Mesendoderm (in vitro differentiated cells): ENCODE data around the gene FBXL7.

Source experiments
- DNase-seq: peaks from one replicate; pipeline ENCODE4 v3.0.0; 2013
- H2AK5ac ChIP-seq: 2 replicates; pipeline ENCODE4 v1.6.1; 2013; ENCODE audit warnings: low read length, inconsistent platforms
- H2BK120ac ChIP-seq: 2 replicates; pipeline ENCODE4 v1.6.1; 2013; ENCODE audit warnings: low read depth, mild to moderate bottlenecking, low read length, moderate library complexity, mixed read lengths
- H2BK15ac ChIP-seq: replicated peaks from 2 replicates; pipeline ENCODE4 v1.6.1; 2013; ENCODE audit warnings: low read depth, mild to moderate bottlenecking, moderate library complexity
- H2BK5ac ChIP-seq: 2 replicates; pipeline ENCODE4 v1.6.1; 2013; ENCODE audit warnings: low read length, inconsistent platforms
- H3K18ac ChIP-seq: 2 replicates; pipeline ENCODE4 v1.6.1; 2013; ENCODE audit warnings: mild to moderate bottlenecking, low read length, mixed read lengths
- H3K23ac ChIP-seq: one replicate; pipeline ENCODE4 v1.6.1; 2013; ENCODE audit warnings: low read length
- H3K27ac ChIP-seq: 2 replicates; pipeline ENCODE4 v1.5.1; 2013; ENCODE audit warnings: low read depth, mild to moderate bottlenecking, inconsistent platforms, low read length, moderate library complexity
- H3K27me3 ChIP-seq: 2 replicates; pipeline ENCODE4 v1.6.1; 2013; ENCODE audit warnings: low read length, control low read depth, mild to moderate bottlenecking, inconsistent platforms; ENCODE audit not compliant: insufficient read depth, poor library complexity
- H3K36me3 ChIP-seq: 2 replicates; pipeline ENCODE4 v1.6.1; 2013; ENCODE audit warnings: low read length, inconsistent platforms; ENCODE audit not compliant: control insufficient read depth, insufficient read depth
- H3K4ac ChIP-seq: one replicate; pipeline ENCODE4 v1.6.1; 2013; ENCODE audit warnings: low read depth, mild to moderate bottlenecking, low read length, moderate library complexity
- H3K4me1 ChIP-seq: 2 replicates; pipeline ENCODE4 v1.6.1; 2013; ENCODE audit warnings: low read depth, low read length, inconsistent platforms; ENCODE audit not compliant: control insufficient read depth
- H3K4me2 ChIP-seq: 2 replicates; pipeline ENCODE4 v1.6.1; 2013; ENCODE audit warnings: low read length
- H3K4me3 ChIP-seq: 2 replicates; pipeline ENCODE4 v1.5.1; 2013; ENCODE audit warnings: mild to moderate bottlenecking, low read length
- H3K56ac ChIP-seq: one replicate; pipeline ENCODE4 v1.6.1; 2013; ENCODE audit warnings: low read length
- H3K79me1 ChIP-seq: 2 replicates; pipeline ENCODE4 v1.6.1; 2013; ENCODE audit warnings: low read length, inconsistent platforms
- H3K79me2 ChIP-seq: 2 replicates; pipeline ENCODE4 v1.6.1; 2013; ENCODE audit warnings: mild to moderate bottlenecking, low read length; ENCODE audit not compliant: control insufficient read depth, insufficient read depth
- H3K9ac ChIP-seq: 2 replicates; pipeline ENCODE4 v1.6.1; 2013; ENCODE audit warnings: low read length, inconsistent platforms
- H4K5ac ChIP-seq: one replicate; pipeline ENCODE4 v1.6.1; 2013; ENCODE audit warnings: low read length
- H4K8ac ChIP-seq: one replicate; pipeline ENCODE4 v1.6.1; 2013; ENCODE audit warnings: low read depth, mild to moderate bottlenecking, control low read depth, low read length, moderate library complexity
- WGBS: extraction: QIAGEN DNeasy Blood & Tissue Kit; methylation state at CpG from one replicate; pipeline ENCODE4 v1.1.7; 2013; ENCODE audit warnings: low lambda C conversion rate, missing lambda C conversion rate; ENCODE audit not compliant: insufficient coverage; ENCODE audit errors: extremely low coverage; 5-methylcytosine and 5-hydroxymethylcytosine counted together

FBXL7 gene

DNA sequence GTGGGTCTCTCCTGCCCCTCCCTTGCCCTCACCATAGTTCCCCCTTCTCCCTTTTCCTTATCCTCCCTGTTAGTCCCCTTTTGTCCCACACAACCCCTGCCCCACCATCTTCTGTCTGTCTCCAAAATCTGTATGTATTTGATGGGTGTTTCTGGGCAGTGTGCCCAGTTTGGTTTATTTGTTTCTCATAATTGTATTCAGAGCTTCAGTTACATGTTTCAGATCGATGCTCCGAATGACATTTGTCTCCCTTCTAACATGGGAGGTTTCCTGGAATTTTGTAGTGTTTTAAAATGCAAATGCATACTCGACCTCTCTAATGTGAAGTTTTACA is 22.2 kb downstream of the FBXL7 start:
- H3K56ac ChIP-seq = no peak overlapping the region
- H2BK5ac ChIP-seq = no peak overlapping the region
- peaks cover 8% of the 10 kb centered on the region for H3K79me2 ChIP-seq
- H3K27me3 ChIP-seq = no peaks in the 10 kb centered on the region
- H3K23ac ChIP-seq = no peak overlapping the region
- peaks cover 23% of the 10 kb centered on the region for H3K79me1 ChIP-seq
- no peak overlapping the region for H3K4ac ChIP-seq
- no peaks in the 10 kb centered on the region for H3K4me1 ChIP-seq
- H4K5ac ChIP-seq = no peak overlapping the region
- H3K4me2 ChIP-seq = no peak overlapping the region
- H2AK5ac ChIP-seq = no peak overlapping the region
- DNase-seq = no peak
- H3K27ac ChIP-seq = no peak overlapping the region
- H3K36me3 ChIP-seq = no peaks in the 10 kb centered on the region
- H4K8ac ChIP-seq = no peak overlapping the region
- no peak overlapping the region for H2BK15ac ChIP-seq
- H3K18ac ChIP-seq = no peak overlapping the region
- no peak overlapping the region for H2BK120ac ChIP-seq
- WGBS = no CpG with 5 or more reads among the region's 3 CpGs
- no peak overlapping the region for H3K9ac ChIP-seq
- H3K4me3 ChIP-seq = no peak overlapping the region

- H2BK15ac ChIP-seq = no peak overlapping the region
- no peaks in the 10 kb centered on the region for H3K4me1 ChIP-seq
- no peak overlapping the region for H3K4ac ChIP-seq
- no peaks in the 10 kb centered on the region for H3K36me3 ChIP-seq
- H3K27ac ChIP-seq = no peak overlapping the region
- no peak overlapping the region for H3K23ac ChIP-seq
- no peak overlapping the region for H3K4me2 ChIP-seq
- peaks cover 18% of the 10 kb centered on the region for H3K79me1 ChIP-seq
- no peak for DNase-seq
- H3K9ac ChIP-seq = no peak overlapping the region
- no peak overlapping the region for H4K5ac ChIP-seq
- no peak overlapping the region for H3K18ac ChIP-seq
- H3K79me2 ChIP-seq = peaks cover 5% of the 10 kb centered on the region
- no peak overlapping the region for H3K4me3 ChIP-seq
- no peak overlapping the region for H2BK120ac ChIP-seq
- no peak overlapping the region for H2BK5ac ChIP-seq
- no CpG with 5 or more reads among the region's 2 CpGs for whole genome bisulfite sequencing
- H4K8ac ChIP-seq = no peak overlapping the region
- H3K56ac ChIP-seq = no peak overlapping the region
- no peak overlapping the region for H2AK5ac ChIP-seq
- H3K27me3 ChIP-seq = no peaks in the 10 kb centered on the region
Measured at GRCh38 chr5:15524712-15525111, 24.7 kb downstream of the FBXL7 start.

DNA sequence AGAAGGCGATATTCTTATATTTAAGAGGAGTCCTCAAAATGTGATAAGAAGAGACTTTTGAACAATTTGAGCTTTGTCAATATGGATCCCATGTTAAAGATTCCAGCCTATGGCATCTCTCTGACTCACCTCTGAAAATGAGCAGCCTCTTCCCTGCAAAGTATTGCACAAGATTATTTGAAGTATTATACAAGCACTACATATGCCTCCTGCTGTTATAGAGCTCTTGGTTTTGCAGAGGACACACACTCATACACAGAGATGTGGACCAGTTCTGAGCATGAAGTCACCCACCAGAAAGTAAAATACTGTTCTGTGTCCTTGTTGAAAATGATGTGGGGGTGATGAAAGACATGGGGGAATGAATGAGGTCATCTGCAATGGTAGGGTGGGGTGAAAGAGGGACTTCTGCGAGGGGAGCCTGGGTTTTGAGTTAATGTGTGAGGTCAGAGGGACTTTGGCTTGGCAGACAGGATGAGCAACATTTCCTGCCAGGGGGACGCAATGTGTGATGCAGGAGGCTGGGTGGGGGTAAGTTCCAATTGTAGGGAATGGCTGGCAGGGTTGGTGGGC is 25.8 kb downstream of the FBXL7 start:
- H3K4ac ChIP-seq = no peak overlapping the region
- no peak overlapping the region for H3K4me2 ChIP-seq
- H4K8ac ChIP-seq = no peak overlapping the region
- no peak overlapping the region for H3K4me3 ChIP-seq
- H2BK5ac ChIP-seq = no peak overlapping the region
- peaks cover 21% of the 10 kb centered on the region for H3K79me1 ChIP-seq
- no peak overlapping the region for H3K23ac ChIP-seq
- no peaks in the 10 kb centered on the region for H3K4me1 ChIP-seq
- peaks cover 4% of the 10 kb centered on the region for H3K79me2 ChIP-seq
- H4K5ac ChIP-seq = no peak overlapping the region
- H3K18ac ChIP-seq = no peak overlapping the region
- no peaks in the 10 kb centered on the region for H3K27me3 ChIP-seq
- H3K36me3 ChIP-seq = no peaks in the 10 kb centered on the region
- no peak overlapping the region for H2BK15ac ChIP-seq
- no peak overlapping the region for H3K56ac ChIP-seq
- no peak overlapping the region for H2BK120ac ChIP-seq
- H3K27ac ChIP-seq = no peak overlapping the region
- WGBS = no CpG with 5 or more reads among the region's 3 CpGs
- DNase-seq = no peak
- H3K9ac ChIP-seq = no peak overlapping the region
- no peak overlapping the region for H2AK5ac ChIP-seq

DNA sequence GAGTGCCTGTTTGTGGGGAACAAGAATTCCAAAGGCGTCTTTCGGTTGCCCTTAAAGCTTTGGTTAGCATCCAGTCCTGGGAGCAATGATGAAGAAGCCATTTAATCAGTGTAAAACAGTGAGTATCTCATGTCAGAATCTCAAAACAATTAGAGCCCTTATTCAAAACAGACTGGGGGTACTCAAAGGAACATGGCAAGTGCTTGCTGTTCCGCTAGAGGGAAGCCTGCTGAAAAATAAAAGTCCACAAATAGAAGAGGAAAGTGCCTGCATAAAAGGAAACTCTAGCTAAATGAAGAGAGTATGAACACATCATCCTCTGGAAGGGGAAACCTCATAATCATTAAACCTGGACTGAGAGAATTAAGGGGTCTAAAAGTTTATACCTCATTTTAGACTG is 26.4 kb downstream of the FBXL7 start:
- H3K18ac ChIP-seq = no peak overlapping the region
- no peak overlapping the region for H3K27ac ChIP-seq
- no peak overlapping the region for H2BK5ac ChIP-seq
- H4K5ac ChIP-seq = no peak overlapping the region
- H3K36me3 ChIP-seq = no peaks in the 10 kb centered on the region
- no peak overlapping the region for H3K23ac ChIP-seq
- no peak overlapping the region for H2AK5ac ChIP-seq
- H3K79me1 ChIP-seq = peaks cover 18% of the 10 kb centered on the region
- H3K4me2 ChIP-seq = no peak overlapping the region
- H3K4ac ChIP-seq = no peak overlapping the region
- WGBS = no CpG with 5 or more reads among the region's 3 CpGs
- no peaks in the 10 kb centered on the region for H3K27me3 ChIP-seq
- no peak for DNase-seq
- no peak overlapping the region for H4K8ac ChIP-seq
- H3K4me3 ChIP-seq = no peak overlapping the region
- peaks cover 3% of the 10 kb centered on the region for H3K79me2 ChIP-seq
- H2BK120ac ChIP-seq = no peak overlapping the region
- no peak overlapping the region for H2BK15ac ChIP-seq
- H3K9ac ChIP-seq = no peak overlapping the region
- H3K56ac ChIP-seq = no peak overlapping the region
- no peaks in the 10 kb centered on the region for H3K4me1 ChIP-seq

DNA sequence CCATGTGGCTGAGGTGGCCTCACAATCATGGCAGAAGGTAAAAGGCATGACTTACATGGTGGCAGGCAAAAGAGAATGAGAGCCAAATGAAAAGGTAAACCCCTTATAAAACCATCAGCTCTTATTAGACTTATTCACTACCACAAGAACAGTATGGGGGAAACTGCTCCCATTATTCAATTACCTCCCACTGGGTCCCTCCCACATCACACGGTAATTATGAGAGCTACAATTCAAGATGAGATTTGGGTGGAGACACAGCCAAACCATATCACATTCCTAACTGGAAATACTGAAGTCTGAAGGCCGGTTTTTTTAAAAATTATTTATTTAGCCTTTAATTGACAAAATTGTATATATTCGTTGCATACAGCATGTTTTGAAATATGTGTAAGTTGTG is 28.5 kb downstream of the FBXL7 start:
- H3K27me3 ChIP-seq = no peaks in the 10 kb centered on the region
- H3K27ac ChIP-seq = no peak overlapping the region
- H2BK5ac ChIP-seq = no peak overlapping the region
- no peak overlapping the region for H3K18ac ChIP-seq
- H4K5ac ChIP-seq = no peak overlapping the region
- DNase-seq = no peak
- no peak overlapping the region for H2BK120ac ChIP-seq
- H2BK15ac ChIP-seq = no peak overlapping the region
- H3K36me3 ChIP-seq = no peaks in the 10 kb centered on the region
- H3K56ac ChIP-seq = no peak overlapping the region
- H4K8ac ChIP-seq = no peak overlapping the region
- no peak overlapping the region for H3K9ac ChIP-seq
- H3K4me2 ChIP-seq = no peak overlapping the region
- H3K23ac ChIP-seq = no peak overlapping the region
- no CpG with 5 or more reads among the region's 3 CpGs for WGBS
- H3K4ac ChIP-seq = no peak overlapping the region
- no peak overlapping the region for H3K4me3 ChIP-seq
- peaks cover 3% of the 10 kb centered on the region for H3K79me2 ChIP-seq
- peaks cover 17% of the 10 kb centered on the region for H3K79me1 ChIP-seq
- no peak overlapping the region for H2AK5ac ChIP-seq
- no peaks in the 10 kb centered on the region for H3K4me1 ChIP-seq

DNA sequence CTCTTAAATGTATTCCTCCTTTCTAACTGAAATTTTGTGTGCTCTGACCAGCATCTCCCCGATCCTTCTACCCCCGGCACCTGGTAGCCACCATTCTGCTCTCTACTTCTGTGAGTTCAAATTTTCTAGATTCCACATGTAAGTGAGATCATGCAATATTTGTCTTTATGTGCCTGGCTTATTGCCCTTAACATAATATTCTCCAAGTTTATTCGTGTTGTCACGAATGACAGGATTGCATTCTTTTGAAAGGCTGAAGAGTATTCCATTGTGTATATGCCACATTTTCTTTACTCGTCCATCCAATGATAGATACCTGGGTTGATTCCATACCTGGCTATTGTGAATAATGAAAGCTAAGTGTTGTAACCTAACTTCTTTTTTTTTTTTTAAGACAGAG is 29.0 kb downstream of the FBXL7 start:
- Histone ChIP-seq H3K4me1 (no peaks in the 10 kb centered on the region), H2BK120ac (no peak overlapping the region), H3K79me1 (peaks cover 15% of the 10 kb centered on the region), H3K4ac (no peak overlapping the region), H3K27ac (no peak overlapping the region), H4K8ac (no peak overlapping the region), H3K4me2 (no peak overlapping the region), H4K5ac (no peak overlapping the region), H2AK5ac (no peak overlapping the region), H3K36me3 (no peaks in the 10 kb centered on the region), H2BK5ac (no peak overlapping the region), H3K79me2 (peaks cover 3% of the 10 kb centered on the region), H3K56ac (no peak overlapping the region), H3K18ac (no peak overlapping the region), H2BK15ac (no peak overlapping the region), H3K23ac (no peak overlapping the region), H3K9ac (no peak overlapping the region), H3K27me3 (no peaks in the 10 kb centered on the region), H3K4me3 (no peak overlapping the region)
- no peak for DNase-seq
- no CpG with 5 or more reads among the region's 5 CpGs for WGBS
